ENCODE data around the gene LGALS4.
"Not testable (repeated sequence)": the region's sequence is repeated elsewhere in the genome, so short reads cannot be mapped to it uniquely, and the experiment has no call there.

Gene LGALS4

GRCh38 chr19:38812009-38812840 lies 520 bp downstream of the LGALS4 start:
- TF ChIP-seq EZH2 (IDR thresholded peaks at IDR 0.05; ENCODE audit: borderline replicate concordance, low read length), result no peak
- TF ChIP-seq, protein P1, sequence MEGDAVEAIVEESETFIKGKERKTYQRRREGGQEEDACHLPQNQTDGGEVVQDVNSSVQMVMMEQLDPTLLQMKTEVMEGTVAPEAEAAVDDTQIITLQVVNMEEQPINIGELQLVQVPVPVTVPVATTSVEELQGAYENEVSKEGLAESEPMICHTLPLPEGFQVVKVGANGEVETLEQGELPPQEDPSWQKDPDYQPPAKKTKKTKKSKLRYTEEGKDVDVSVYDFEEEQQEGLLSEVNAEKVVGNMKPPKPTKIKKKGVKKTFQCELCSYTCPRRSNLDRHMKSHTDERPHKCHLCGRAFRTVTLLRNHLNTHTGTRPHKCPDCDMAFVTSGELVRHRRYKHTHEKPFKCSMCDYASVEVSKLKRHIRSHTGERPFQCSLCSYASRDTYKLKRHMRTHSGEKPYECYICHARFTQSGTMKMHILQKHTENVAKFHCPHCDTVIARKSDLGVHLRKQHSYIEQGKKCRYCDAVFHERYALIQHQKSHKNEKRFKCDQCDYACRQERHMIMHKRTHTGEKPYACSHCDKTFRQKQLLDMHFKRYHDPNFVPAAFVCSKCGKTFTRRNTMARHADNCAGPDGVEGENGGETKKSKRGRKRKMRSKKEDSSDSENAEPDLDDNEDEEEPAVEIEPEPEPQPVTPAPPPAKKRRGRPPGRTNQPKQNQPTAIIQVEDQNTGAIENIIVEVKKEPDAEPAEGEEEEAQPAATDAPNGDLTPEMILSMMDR (IDR thresholded peaks at IDR 0.05; ENCODE audit: low read length), result no peak

GRCh38 chr19:38809592-38810252 lies 3.0 kb downstream of the LGALS4 start:
- no peaks in the 10 kb centered on the region for H3K9me3 ChIP-seq (ENCODE audit: low read length)
- H2AFZ ChIP-seq (ENCODE audit: low read length), result no peak overlapping the region
- no peak for TF ChIP-seq EZH2 (IDR thresholded peaks at IDR 0.05; ENCODE audit: borderline replicate concordance, low read length)
- TF ChIP-seq, protein P1 (IDR thresholded peaks at IDR 0.05; ENCODE audit: low read length), result no peak
- no peaks in the 10 kb centered on the region for H3F3A ChIP-seq (ENCODE audit: insufficient read depth, low read length)
- no peaks in the 10 kb centered on the region for H4K20me1 ChIP-seq (ENCODE audit: insufficient read depth, low read length)
- H3K4me3 ChIP-seq (ENCODE audit: low read depth, low read length, poor library complexity, severe bottlenecking), result no peak overlapping the region
- no peaks in the 10 kb centered on the region for H3K27me3 ChIP-seq (ENCODE audit: insufficient read depth, low read length)
- H3K9ac ChIP-seq (ENCODE audit: low read length), result no peak overlapping the region
- H3K36me3 ChIP-seq (ENCODE audit: insufficient read depth, low read length), result no peaks in the 10 kb centered on the region; the same call in 1 of the 2 replicates
- H3K9me2 ChIP-seq (ENCODE audit: low read depth, low read length), result no peaks in the 10 kb centered on the region
- H3K4me2 ChIP-seq (ENCODE audit: low read length), result no peak overlapping the region
- H3K27ac ChIP-seq (ENCODE audit: low read depth, low read length, poor library complexity, severe bottlenecking), result no peak overlapping the region
- no peaks in the 10 kb centered on the region for H3K79me2 ChIP-seq (ENCODE audit: insufficient read depth, low read length)
- H3K4me1 ChIP-seq (ENCODE audit: insufficient read depth, low read length, severe bottlenecking), result no peaks in the 10 kb centered on the region

More at GRCh38 chr19:38812009-38812840, 520 bp downstream of the LGALS4 start:
- Histone ChIP-seq H3K36me3 (ENCODE audit: insufficient read depth, low read length) (peaks cover 24% of the 10 kb centered on the region), H3K27ac (ENCODE audit: low read depth, low read length, poor library complexity, severe bottlenecking) (no peak overlapping the region), H3K79me2 (ENCODE audit: insufficient read depth, low read length) (no peaks in the 10 kb centered on the region), H3K27me3 (ENCODE audit: insufficient read depth, low read length) (no peaks in the 10 kb centered on the region), H3K4me2 (ENCODE audit: low read length) (no peak overlapping the region), H3K9me2 (ENCODE audit: low read depth, low read length) (no peaks in the 10 kb centered on the region), H3K9ac (ENCODE audit: low read length) (no peak overlapping the region), H3F3A (ENCODE audit: insufficient read depth, low read length) (no peaks in the 10 kb centered on the region), H3K4me1 (ENCODE audit: insufficient read depth, low read length, severe bottlenecking) (no peaks in the 10 kb centered on the region), H4K20me1 (ENCODE audit: insufficient read depth, low read length) (no peaks in the 10 kb centered on the region), H2AFZ (ENCODE audit: low read length) (no peak overlapping the region), H3K4me3 (ENCODE audit: low read depth, low read length, poor library complexity, severe bottlenecking) (no peak overlapping the region), H3K9me3 (ENCODE audit: low read length) (no peaks in the 10 kb centered on the region)

DNA sequence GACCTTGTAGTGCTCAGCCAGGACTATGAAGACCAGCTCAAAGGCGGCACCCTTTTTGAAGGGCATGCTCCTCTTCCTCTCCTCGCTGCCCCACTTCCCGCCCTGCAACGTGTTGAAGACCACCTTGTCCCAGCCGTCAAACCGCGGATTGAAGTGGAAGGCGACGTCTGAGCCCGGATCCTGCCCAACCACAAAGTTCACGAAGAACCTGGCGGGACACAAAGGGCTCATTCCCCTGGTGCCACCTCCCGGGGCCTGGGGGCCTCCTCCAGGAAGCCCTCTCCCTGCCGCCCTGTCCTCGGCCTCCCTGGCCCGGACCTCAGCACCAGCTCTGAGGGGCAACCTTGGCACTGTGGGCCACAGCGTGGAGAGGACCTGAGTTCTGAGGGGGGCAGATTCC lies 4.0 kb downstream of the LGALS4 start:
- H3K9me3 ChIP-seq (ENCODE audit: low read length), result no peaks in the 10 kb centered on the region

DNA sequence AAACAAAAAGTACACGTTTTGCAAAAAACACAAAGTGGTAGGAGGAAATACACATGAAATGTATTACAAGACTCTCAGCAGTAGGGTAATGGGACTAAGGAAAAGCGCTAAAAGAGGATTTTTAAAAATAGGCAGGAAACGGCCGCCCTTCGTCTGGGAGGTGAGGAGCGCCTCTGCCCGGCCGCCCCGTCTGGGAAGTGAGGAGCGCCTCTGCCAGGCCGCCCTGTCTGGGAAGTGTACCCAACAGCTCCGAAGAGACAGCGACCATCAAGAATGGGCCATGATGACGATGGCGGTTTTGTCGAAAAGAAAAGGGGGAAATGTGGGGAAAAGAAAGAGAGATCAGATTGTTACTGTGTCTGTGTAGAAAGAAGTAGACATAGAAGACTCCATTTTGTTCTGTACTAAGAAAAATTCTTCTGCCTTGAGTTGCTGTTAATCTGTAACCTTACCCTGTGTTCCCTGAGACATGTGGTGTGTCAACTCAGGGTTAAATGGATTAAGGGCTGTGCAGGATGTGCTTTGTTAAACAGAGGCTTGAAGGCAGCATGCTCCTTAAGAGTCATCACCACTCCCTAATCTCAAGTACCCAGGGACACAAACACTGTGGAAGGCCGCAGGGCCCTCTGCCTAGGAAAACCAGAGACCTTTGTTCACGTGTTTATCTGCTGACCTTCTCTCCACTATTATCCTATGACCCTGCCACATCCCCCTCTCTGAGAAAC lies 5.2 kb downstream of the LGALS4 start:
- H3K27me3 ChIP-seq (ENCODE audit: insufficient read depth, low read length); H4K20me1 ChIP-seq (ENCODE audit: insufficient read depth, low read length); H3F3A ChIP-seq (ENCODE audit: insufficient read depth, low read length); H3K27ac ChIP-seq (ENCODE audit: low read depth, low read length, poor library complexity, severe bottlenecking); H3K4me3 ChIP-seq (ENCODE audit: low read depth, low read length, poor library complexity, severe bottlenecking); H3K4me1 ChIP-seq (ENCODE audit: insufficient read depth, low read length, severe bottlenecking); H2AFZ ChIP-seq (ENCODE audit: low read length); H3K9me2 ChIP-seq (ENCODE audit: low read depth, low read length); H3K9me3 ChIP-seq (ENCODE audit: low read length); H3K4me2 ChIP-seq (ENCODE audit: low read length); H3K9ac ChIP-seq (ENCODE audit: low read length); H3K36me3 ChIP-seq (ENCODE audit: insufficient read depth, low read length); H3K79me2 ChIP-seq (ENCODE audit: insufficient read depth, low read length): not testable (repeated sequence)

More for the DNA sequence above, 4.0 kb downstream of the LGALS4 start:
- H3K79me2 ChIP-seq (ENCODE audit: insufficient read depth, low read length), result no peaks in the 10 kb centered on the region
- no peaks in the 10 kb centered on the region for H3F3A ChIP-seq (ENCODE audit: insufficient read depth, low read length)
- no peak overlapping the region for H3K4me2 ChIP-seq (ENCODE audit: low read length)
- no peak overlapping the region for H3K9ac ChIP-seq (ENCODE audit: low read length)
- TF ChIP-seq, protein P1 (IDR thresholded peaks at IDR 0.05; ENCODE audit: low read length), result no peak
- no peak for TF ChIP-seq EZH2 (IDR thresholded peaks at IDR 0.05; ENCODE audit: borderline replicate concordance, low read length)
- H3K4me1 ChIP-seq (ENCODE audit: insufficient read depth, low read length, severe bottlenecking), result no peaks in the 10 kb centered on the region
- H2AFZ ChIP-seq (ENCODE audit: low read length), result no peak overlapping the region
- no peak overlapping the region for H3K27ac ChIP-seq (ENCODE audit: low read depth, low read length, poor library complexity, severe bottlenecking)
- H3K27me3 ChIP-seq (ENCODE audit: insufficient read depth, low read length), result no peaks in the 10 kb centered on the region
- no peak overlapping the region for H3K4me3 ChIP-seq (ENCODE audit: low read depth, low read length, poor library complexity, severe bottlenecking)
- no peaks in the 10 kb centered on the region for H3K9me2 ChIP-seq (ENCODE audit: low read depth, low read length)
- H3K36me3 ChIP-seq (ENCODE audit: insufficient read depth, low read length), result no peaks in the 10 kb centered on the region
- H4K20me1 ChIP-seq (ENCODE audit: insufficient read depth, low read length), result no peaks in the 10 kb centered on the region
